Inflammatory macrophage treated with lipopolysaccharide for 4 hours (primary cell): ENCODE results near the gene KRTAP10-1.
"Not testable (repeated sequence)": the region's sequence is repeated elsewhere in the genome, so short reads cannot be mapped to it uniquely, and the experiment has no call there.

ENCODE experiments used
- DNase-seq: peaks from one replicate; pipeline ENCODE4 v3.0.0-alpha.2; 2020

Gene KRTAP10-1

DNA sequence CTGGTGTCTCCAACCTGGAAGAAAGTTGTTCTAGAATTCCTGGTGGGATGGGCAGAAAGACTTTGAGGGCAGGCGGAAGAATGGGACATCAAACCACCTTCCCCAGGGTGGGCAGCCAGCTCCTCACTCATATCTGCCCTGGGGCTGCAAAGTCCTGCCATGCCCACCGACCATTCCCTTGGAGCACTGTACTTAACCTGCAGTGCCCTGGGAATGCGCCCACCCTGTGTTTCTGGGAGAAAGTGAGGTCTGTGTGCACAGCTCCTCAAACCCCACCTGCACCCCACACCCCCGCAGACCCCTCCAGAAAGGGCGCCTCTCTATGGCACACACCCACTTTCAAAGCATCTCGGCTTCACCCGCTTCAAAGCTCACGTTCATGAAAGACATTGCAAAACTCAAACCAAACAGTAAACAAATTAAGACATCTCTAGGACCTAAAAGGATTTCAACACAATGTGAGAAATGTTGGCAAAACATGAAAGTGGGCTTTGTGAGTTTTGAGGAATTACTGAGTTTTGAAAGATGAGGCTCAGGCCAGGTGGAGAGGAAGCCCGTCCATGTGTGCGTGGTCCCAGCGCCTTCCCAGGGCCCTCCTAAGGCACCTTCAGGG lies 25.1 kb downstream of the KRTAP10-1 start:
- DNase-seq, result no peak

- no peak for DNase-seq
Observed at GRCh38 chr21:44514218-44514520, 25.8 kb downstream of the KRTAP10-1 start.

GRCh38 chr21:44513389-44514217 lies 26.4 kb downstream of the KRTAP10-1 start:
- DNase-seq, result no peak

DNA sequence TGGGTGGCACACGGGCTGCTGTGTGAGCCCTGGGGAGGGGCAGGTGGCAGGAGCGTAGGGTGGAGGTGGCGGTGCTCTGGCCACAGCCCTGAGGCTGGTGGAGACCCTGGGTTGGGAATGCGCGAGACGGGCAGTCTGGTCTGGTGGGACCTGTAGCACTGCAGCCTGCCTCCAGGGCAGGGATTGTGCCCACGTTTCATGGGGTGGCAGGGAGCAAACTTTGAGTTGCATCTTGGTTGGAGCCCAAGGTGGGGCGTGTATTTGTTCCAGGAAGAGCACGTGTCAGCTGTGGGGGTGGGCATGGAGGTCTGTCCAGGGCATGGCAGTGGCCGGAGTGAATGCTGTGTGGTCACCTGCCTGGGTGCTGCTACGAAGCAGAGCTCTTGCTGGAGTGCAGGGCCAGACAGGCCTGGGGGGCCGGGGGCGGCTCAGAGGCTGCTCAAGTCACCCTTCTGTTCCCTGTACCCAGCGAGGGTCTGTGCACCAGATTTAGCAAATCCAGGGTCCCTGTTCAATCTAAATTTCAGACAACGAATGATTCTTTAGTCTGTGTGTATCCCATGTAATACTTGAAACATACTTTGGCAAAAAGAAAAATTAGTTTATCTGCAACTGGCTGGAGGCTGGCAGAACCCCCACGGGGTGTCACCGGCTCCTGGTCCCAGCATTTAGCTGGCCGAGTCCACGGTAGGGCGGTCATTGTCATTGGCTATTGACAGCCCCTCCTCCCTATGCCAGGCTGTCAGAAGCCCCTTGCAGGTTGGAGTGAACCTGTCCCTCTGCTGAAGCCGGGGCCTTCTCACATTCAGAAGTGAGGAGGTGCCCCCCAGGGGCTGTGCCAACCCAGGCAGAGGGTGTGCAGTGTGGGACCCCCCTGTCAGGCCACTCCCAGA lies 27.3 kb downstream of the KRTAP10-1 start:
- no peak for DNase-seq

GRCh38 chr21:44511938-44512275 lies 28.1 kb downstream of the KRTAP10-1 start:
- no peak for DNase-seq

GRCh38 chr21:44511219-44511937 lies 28.6 kb downstream of the KRTAP10-1 start:
- no peak for DNase-seq

GRCh38 chr21:44510508-44511218 lies 29.3 kb downstream of the KRTAP10-1 start:
- peak; percentile 13 for DNase-seq

DNA sequence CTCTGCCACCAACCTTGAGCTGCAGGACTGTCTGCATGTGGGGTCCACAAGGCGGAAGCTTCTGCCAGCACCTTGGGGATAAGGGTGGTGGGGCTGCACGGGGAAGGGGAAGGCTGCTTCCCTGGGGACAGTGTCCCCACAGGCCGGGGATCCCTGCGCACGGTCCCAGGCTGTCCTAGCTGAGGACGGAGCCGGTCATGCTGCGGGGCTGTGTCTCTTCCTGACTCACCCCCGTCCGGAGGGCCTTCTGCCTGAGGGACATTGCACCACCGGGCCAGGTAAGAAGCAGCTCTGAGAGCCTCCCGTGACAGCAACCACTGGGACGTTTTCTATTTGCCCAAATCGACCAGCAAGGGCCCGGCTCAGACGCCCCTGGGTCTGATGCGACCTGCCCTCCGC lies 29.9 kb downstream of the KRTAP10-1 start:
- no peak for DNase-seq

- no peak for DNase-seq
Observed at GRCh38 chr21:44509539-44509938, 30.5 kb downstream of the KRTAP10-1 start.

DNA sequence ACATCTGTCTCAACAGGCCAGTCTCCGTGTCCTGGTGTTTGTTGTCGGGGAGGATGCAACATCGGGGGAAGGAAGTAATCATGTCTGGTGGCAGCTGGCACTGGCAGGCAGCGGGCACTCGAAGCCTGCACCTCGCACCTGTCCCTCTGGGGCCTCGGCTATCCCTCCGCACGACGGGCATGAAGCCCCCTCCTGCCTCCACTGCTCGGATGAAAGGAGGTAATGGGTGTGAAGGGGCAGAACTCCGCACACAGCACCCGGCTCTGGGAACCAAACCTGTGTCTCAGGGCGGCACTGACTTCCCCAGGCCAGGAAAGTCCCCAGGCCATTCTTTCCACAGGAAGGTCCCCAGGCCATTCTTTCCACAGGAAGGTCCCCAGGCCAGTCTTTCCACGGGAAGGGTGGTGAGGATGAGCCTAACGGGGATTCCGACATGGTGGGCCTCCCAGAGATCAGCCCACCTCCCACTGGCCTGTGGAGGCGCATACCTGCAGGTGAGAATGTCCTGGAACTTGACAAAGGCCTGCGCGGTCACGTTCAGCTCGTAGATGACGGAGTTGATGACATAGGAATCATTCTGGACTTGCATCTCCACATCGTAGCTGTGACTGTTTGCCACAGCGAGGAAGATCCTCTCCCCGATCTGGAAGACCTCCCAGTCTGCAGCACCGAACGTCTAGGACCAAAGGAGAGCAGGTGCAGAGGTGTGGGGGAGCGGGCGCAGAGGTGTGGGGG lies 31.1 kb downstream of the KRTAP10-1 start:
- no peak for DNase-seq

GRCh38 chr21:44508426-44508710 lies 31.6 kb downstream of the KRTAP10-1 start:
- DNase-seq, result no peak

GRCh38 chr21:44507673-44508425 lies 32.1 kb downstream of the KRTAP10-1 start:
- no peak for DNase-seq

DNA sequence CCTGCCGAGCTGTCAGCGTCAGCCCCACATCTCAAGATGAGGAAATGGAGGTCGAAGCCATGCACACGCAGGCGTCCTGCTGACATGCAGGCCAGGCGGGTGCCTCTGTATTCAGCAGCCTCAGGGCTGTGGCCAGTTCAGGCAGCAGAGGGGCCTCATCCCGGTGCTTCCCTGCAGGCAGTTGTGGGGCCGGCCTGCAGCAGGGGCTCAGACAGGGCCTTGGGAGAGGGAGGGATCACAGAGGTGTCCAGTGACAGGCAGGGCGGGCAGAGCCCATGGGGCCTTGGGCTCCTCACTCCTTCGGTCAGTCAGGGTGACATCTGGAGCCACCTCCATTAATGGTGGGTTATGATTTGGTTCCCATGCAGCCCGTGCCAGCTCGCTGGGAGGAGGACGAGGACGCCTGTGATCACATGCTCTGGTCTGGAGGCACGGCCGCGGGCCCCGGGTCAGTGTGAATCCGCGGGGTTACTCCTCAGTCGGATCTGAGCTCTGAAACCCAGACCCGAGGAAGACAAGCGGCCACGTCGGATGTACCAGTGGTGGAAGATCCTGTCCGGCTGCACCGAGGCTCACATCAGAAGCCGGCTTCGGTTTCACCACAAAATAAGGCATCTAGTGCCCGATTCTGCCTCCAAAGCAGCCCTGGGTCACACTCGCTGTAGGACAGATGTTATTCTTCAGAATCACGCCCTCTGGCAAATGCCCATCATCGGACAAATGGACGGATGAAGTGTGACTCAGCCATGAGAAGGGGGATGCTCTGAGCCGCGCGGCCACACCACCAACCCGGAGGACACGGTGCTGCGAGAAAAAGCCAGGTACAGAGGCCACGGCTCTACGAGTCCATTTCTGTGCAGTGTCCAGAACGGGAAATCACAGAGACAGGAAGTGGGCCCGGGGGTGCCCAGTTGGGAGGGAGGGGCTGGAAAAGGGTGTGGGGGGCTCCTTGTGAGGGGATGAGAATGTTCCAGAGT lies 33.4 kb downstream of the KRTAP10-1 start:
- no peak for DNase-seq

DNA sequence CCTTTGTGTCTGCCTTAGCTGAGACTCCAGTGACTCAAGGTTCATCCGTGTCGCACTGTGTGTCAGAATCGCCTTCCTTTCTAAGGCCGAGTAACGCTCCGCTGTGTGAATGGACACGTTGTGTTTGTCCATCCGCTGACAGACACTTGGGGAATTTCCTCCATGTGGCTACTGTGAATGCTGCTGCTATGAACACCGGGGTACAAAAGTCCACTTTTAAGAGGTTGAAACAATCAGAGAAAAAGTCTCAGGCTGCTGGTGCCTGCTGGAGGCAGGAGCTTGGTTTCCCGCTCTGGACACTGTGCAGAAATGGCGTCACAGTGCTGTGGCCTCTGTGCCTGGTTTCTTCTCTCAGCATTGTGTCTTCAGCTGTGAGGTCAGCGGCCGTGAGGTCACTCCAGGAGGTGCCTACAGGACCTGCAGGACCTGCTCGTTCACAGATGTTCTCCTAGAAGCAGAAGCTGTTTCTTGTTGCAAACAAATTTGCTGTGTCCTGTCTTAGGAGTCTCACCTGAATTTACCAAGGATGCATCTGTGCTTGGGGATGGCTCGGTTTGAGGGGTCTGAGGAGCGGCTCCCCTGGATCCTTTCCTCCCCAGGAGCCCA lies 34.2 kb downstream of the KRTAP10-1 start:
- no peak for DNase-seq

GRCh38 chr21:44503901-44504399 lies 36.0 kb downstream of the KRTAP10-1 start:
- DNase-seq, result no peak

- DNase-seq, result not testable (repeated sequence)
Observed at GRCh38 chr21:44503006-44503889, 36.7 kb downstream of the KRTAP10-1 start.

DNA sequence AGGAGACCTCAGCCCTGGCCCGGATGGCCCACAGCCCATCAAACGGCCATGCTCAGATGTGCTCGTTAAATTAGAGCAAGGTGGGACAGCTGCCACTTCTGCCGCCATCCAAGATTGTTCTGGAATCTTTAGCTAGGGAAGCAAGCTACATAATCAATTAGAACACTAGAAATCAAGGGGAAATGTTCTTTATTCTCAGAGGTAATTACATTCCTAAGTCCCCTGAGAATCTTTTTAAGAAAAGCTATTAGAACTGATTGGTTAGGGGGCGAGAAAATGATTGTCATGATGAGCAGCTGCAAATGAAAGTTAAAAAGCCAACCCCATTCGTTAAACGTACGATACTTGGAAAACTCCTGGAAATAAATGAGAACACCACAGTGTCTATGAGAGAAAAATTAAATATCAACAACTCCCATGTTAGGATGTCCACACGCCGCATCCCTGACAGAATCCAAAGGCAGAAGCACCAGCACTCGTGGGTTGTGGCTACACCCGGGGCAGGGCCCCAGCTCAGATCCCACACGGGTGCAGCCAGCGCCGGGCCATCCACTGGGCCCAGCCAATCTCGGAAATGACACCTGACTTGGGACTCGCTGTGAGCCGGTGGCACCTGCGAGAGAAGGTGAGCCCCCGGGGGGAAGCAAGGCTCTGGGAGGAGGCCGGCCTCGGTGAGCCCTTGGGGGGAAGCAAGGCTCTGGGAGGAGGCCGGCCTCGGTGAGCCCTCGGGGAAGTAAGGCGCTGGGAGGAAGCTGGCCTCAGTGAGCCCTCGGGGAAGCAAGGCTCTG lies 37.6 kb downstream of the KRTAP10-1 start:
- no peak for DNase-seq
